Fibroblast of lung (primary cell): ENCODE data around the gene ERCC6L.

Experiments
- CTCF ChIP-seq, 2 donors: IDR thresholded peaks in 1 of 2; conservative IDR thresholded peaks in 1 of 2; 1 replicate in 1 of 2; 2 replicates in 1 of 2; pipeline ENCODE4 v1.5.1; 2011 to 2012; ENCODE audit warnings: low read length in 2 of 2, control low read depth in 1 of 2, inconsistent platforms in 1 of 2, low read depth in 1 of 2, mild to moderate bottlenecking in 1 of 2
- EZH2 ChIP-seq: IDR thresholded peaks from 2 replicates; pipeline ENCODE4 v1.5.1; 2012; ENCODE audit warnings: low read length, control low read depth, mild to moderate bottlenecking; ENCODE audit errors: missing control alignments

- no peak for TF ChIP-seq CTCF (conservative IDR thresholded peaks at IDR 0.05 in 1 of 2, IDR thresholded peaks at IDR 0.05 in 1 of 2; ENCODE audit: low read depth in 1 of 2, low read length in 2 of 2)
- no peak for TF ChIP-seq EZH2
These were observed 17.0 kb upstream of the ERCC6L start for GRCh38 chrX:72255864-72256263.
